Measurements from ENCODE around the gene PTCD2.

DNA sequence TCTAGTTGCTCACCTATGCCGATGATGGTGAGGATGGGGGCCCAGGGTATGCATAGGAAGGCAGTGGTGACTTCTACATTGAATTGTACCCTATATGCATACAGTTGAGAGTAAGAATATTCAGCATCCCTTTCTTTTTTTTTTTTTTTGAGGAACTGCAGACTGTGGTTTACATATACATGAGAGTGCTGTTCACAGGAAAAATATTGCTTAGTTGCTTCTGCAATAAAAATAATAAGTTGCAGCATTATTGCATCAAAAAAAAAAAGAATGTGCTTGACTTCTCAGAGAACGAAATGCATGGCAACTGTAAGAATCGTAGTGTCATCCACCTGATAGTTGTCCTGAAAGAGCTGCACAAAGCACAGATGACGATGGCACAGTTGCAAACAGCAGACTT lies 52.8 kb downstream of the PTCD2 start:
- TF ChIP-seq CTCF (IDR thresholded peaks at IDR 0.05; ENCODE audit: low read length) (no peak), EZH2 (IDR thresholded peaks at IDR 0.05; ENCODE audit: borderline replicate concordance, low read length) (no peak)

Data from OCI-LY1 (cell line).